Breast epithelium (tissue), 4 donors: ENCODE measurements around the gene FIZ1. TPM values are rescaled to one million over a fixed set of nuclear protein-coding genes. Genes with fewer than 3 reads are reported as not detected.

Experiments
- DNase-seq, 2 donors: peaks; one replicate each; pipeline ENCODE4 v3.0.0-alpha.2; 2019; ENCODE audit warnings: low spot score in 2 of 2
- H3K27ac ChIP-seq, 2 donors: fragments of 200-600 bp; sonication (generic) in 1 of 2; one replicate each; pipeline ENCODE4 v1.5.1; 2016 to 2019; ENCODE audit warnings: mild to moderate bottlenecking in 1 of 2
- H3K27me3 ChIP-seq, 2 donors: fragments of 200-600 bp; sonication (generic) in 1 of 2; one replicate each; pipeline versions ENCODE4 v1.5.1 to v1.6.0; 2017 to 2019; ENCODE audit warnings: control low read depth in 1 of 2, mild to moderate bottlenecking in 1 of 2
- H3K36me3 ChIP-seq: fragments of 200-600 bp; one replicate; pipeline ENCODE4 v1.5.1; 2019
- H3K4me1 ChIP-seq, 2 donors: fragments of 200-600 bp; sonication (generic); one replicate each; pipeline ENCODE4 v1.5.1; 2016 to 2019; ENCODE audit warnings: control low read depth in 1 of 2
- H3K4me3 ChIP-seq, 3 donors: fragments of 200-600 bp; sonication (generic); 1 replicate in 2 of 3; 2 replicates in 1 of 3; pipeline ENCODE4 v1.5.1; 2016 to 2019; ENCODE audit warnings: mild to moderate bottlenecking in 3 of 3, moderate library complexity in 2 of 3
- H3K9me3 ChIP-seq, 2 donors: fragments of 200-600 bp; sonication (generic) in 1 of 2; one replicate each; pipeline ENCODE4 v1.5.1; 2016 to 2019; ENCODE audit warnings: control low read depth in 1 of 2
- CTCF ChIP-seq, 3 donors: fragments of 450-650 bp; IDR thresholded peaks; one replicate each; pipeline ENCODE4 v1.5.1; 2016 to 2017; ENCODE audit warnings: antibody characterized with exemption in 3 of 3, mild to moderate bottlenecking in 3 of 3, moderate library complexity in 3 of 3
- POLR2A ChIP-seq: fragments of 450-650 bp; IDR thresholded peaks from one replicate; pipeline ENCODE4 v1.6.1; 2016; ENCODE audit warnings: antibody characterized with exemption, mild to moderate bottlenecking, moderate library complexity
- POLR2AphosphoS5 ChIP-seq, 3 donors: sonication (generic); formaldehyde crosslinking; IDR thresholded peaks; one replicate each; pipeline ENCODE4 v1.6.1; 2017; ENCODE audit warnings: antibody characterized with exemption in 3 of 3
- intact Hi-C: fragments of 100-400 bp; cut with DNase I; formaldehyde crosslinking; loops from one replicate; pipeline ENCODE4 v1.15.1; 2023; ENCODE audit warnings: low total_unique reads
- total RNA-seq, 3 donors: library from RNA; depleted of rRNA; stranded (reverse); fragments of >200 nt; gene quantifications; one replicate each; pipeline ENCODE4 v1.1.0, GENCODE V29; 2016

The FIZ1 gene
- total RNA-seq, 3 donors from 2014 or later, result 3.7 to 7.5 (median 6.1) TPM

GRCh38 chr19:55602104-55603001 is 3.0 kb upstream of the FIZ1 start:
- Histone ChIP-seq H3K4me3 (no peak overlapping the region), H3K36me3 (no peaks in the 10 kb centered on the region), H3K27me3 (no peaks in the 10 kb centered on the region), H3K4me1 (peaks cover 0 to 6% of the 10 kb centered on the region in 2 donors), H3K9me3 (no peaks in the 10 kb centered on the region), H3K27ac (peak overlapping the region; percentile 98 to 100)
- no peak for TF ChIP-seq CTCF (IDR thresholded peaks at IDR 0.05)
- TF ChIP-seq POLR2AphosphoS5 (IDR thresholded peaks at IDR 0.05), result no peak
- TF ChIP-seq POLR2A, result no peak
- no peak for DNase-seq
- intact Hi-C loops, result no loop called here

- Histone ChIP-seq H3K4me1 (no peaks in the 10 kb centered on the region), H3K27ac (peak overlapping the region; percentile 98 to 100), H3K27me3 (no peaks in the 10 kb centered on the region), H3K4me3 (peak overlapping the region; percentile 76 to 98 (median 81)), H3K9me3 (no peaks in the 10 kb centered on the region), H3K36me3 (no peaks in the 10 kb centered on the region)
- no peak for DNase-seq
- intact Hi-C loops, result no loop called here
- TF ChIP-seq CTCF (IDR thresholded peaks at IDR 0.05), result no peak
- TF ChIP-seq POLR2AphosphoS5 (IDR thresholded peaks at IDR 0.05), result peak in 1 of 3 donors; percentile 34
These were observed 1.8 kb upstream of the FIZ1 start for GRCh38 chr19:55601084-55601483.

GRCh38 chr19:55600662-55601028 is 1.3 kb upstream of the FIZ1 start:
- TF ChIP-seq POLR2A (no peak), CTCF (IDR thresholded peaks at IDR 0.05) (no peak), POLR2AphosphoS5 (IDR thresholded peaks at IDR 0.05) (no peak)
- no peak for DNase-seq
- no peaks in the 10 kb centered on the region for H3K4me1 ChIP-seq
- intact Hi-C loops, result no loop called here
- H3K9me3 ChIP-seq, result no peaks in the 10 kb centered on the region
- H3K27ac ChIP-seq, result peak overlapping the region; percentile 98 to 100
- H3K27me3 ChIP-seq, result no peaks in the 10 kb centered on the region
- H3K36me3 ChIP-seq, result no peaks in the 10 kb centered on the region
- H3K4me3 ChIP-seq, result peak overlapping the region; percentile 76 to 98 (median 81)

- Histone ChIP-seq H3K9me3 (no peaks in the 10 kb centered on the region), H3K27me3 (no peaks in the 10 kb centered on the region), H3K4me1 (no peaks in the 10 kb centered on the region), H3K36me3 (no peaks in the 10 kb centered on the region), H3K27ac (peak within 1 kb of the TSS; percentile 98 to 100), H3K4me3 (peak within 1 kb of the TSS; percentile 76 to 98 (median 81))
- TF ChIP-seq CTCF (IDR thresholded peaks at IDR 0.05), result peak in 1 of 3 donors; percentile 29
- no peak for TF ChIP-seq POLR2A
- peak; percentile 55 to 71 (median 57) for TF ChIP-seq POLR2AphosphoS5 (IDR thresholded peaks at IDR 0.05)
- intact Hi-C loops, result loop anchor here (5.0 kb wide), 1 partner anchor 537 kb away; no protein-coding TSS in a partner anchor
- DNase-seq, result peak; percentile 77 to 89
These were observed 735 bp upstream of the FIZ1 start, which contains the start of gene ZNF524 for GRCh38 chr19:55599842-55600661. ZNF524 (plus strand) TSS chr19:55600288; CDS start chr19:55602113, 1,825 bp downstream.
